Cerebellar cortex (tissue), 1 donor: ENCODE data around the gene BTBD2.

Experiments used
- DNase-seq: peaks from one replicate; pipeline ENCODE4 v3.0.0-alpha.2; 2015; ENCODE audit warnings: low spot score

Gene BTBD2

GRCh38 chr19:2050991-2051772 is 35.7 kb upstream of the BTBD2 start, which contains the start of gene MKNK2:
TSS of gene MKNK2 (minus strand) at chr19:2051244. CDS start at chr19:2050851, 393 bp downstream.
- peak; percentile 89 for DNase-seq

GRCh38 chr19:2050349-2050990 is 35.0 kb upstream of the BTBD2 start:
- no peak for DNase-seq

GRCh38 chr19:2049741-2050348 is 34.3 kb upstream of the BTBD2 start:
- DNase-seq, result peak; percentile 79

- no peak for DNase-seq
Observed at GRCh38 chr19:2048959-2049740, 33.6 kb upstream of the BTBD2 start.

GRCh38 chr19:2048104-2048958 is 32.8 kb upstream of the BTBD2 start:
- no peak for DNase-seq

- DNase-seq, result no peak
Observed at GRCh38 chr19:2047449-2048103, 32.1 kb upstream of the BTBD2 start.

- no peak for DNase-seq
Observed at GRCh38 chr19:2047076-2047448, 31.5 kb upstream of the BTBD2 start.

- no peak for DNase-seq
Observed at GRCh38 chr19:2046046-2046907, 30.8 kb upstream of the BTBD2 start.

- no peak for DNase-seq
Observed at GRCh38 chr19:2045501-2046045, 30.1 kb upstream of the BTBD2 start.

- no peak for DNase-seq
Observed at GRCh38 chr19:2044709-2045500, 29.4 kb upstream of the BTBD2 start.

GRCh38 chr19:2043961-2044708 is 28.6 kb upstream of the BTBD2 start:
- DNase-seq, result no peak

GRCh38 chr19:2043251-2043641 is 27.7 kb upstream of the BTBD2 start:
- no peak for DNase-seq

GRCh38 chr19:2042485-2043250 is 27.2 kb upstream of the BTBD2 start:
- no peak for DNase-seq

GRCh38 chr19:2041683-2042484 is 26.4 kb upstream of the BTBD2 start:
- peak; percentile 94 for DNase-seq

GRCh38 chr19:2041433-2041682 is 25.8 kb upstream of the BTBD2 start:
- no peak for DNase-seq

- DNase-seq, result no peak
Observed at GRCh38 chr19:2040647-2041432, 25.3 kb upstream of the BTBD2 start.
